Right cardiac atrium (tissue), 5 donors: ENCODE data around the gene RGMB. TPM values are rescaled to one million over a fixed set of nuclear protein-coding genes. Genes with fewer than 3 reads are reported as not detected.
A peak's percentile ranks its signal among the peaks of the same experiment; 100 is the strongest.

Experiments used
- ATAC-seq, 2 donors: fragments of 200-7000 bp; cut with Tn5 transposase; one replicate each; pipeline versions ENCODE4 v1.8.0 to v1.9.1; 2020; ENCODE audit warnings: moderate library complexity in 2 of 2, mild to moderate bottlenecking in 1 of 2
- DNase-seq, 3 donors: peaks; one replicate each; pipeline ENCODE4 v3.0.0-alpha.2; 2020
- H3K27ac ChIP-seq: one replicate; pipeline ENCODE4 v1.5.1; 2013; ENCODE audit warnings: mild to moderate bottlenecking, low read length, control low read depth, moderate library complexity
- H3K27me3 ChIP-seq: one replicate; pipeline ENCODE4 v1.6.1; 2013; ENCODE audit not compliant: control insufficient read depth, insufficient read depth
- H3K4me1 ChIP-seq: one replicate; pipeline ENCODE4 v1.6.1; 2013; ENCODE audit warnings: low read length; ENCODE audit not compliant: control insufficient read depth, insufficient read depth
- H3K4me3 ChIP-seq: one replicate; pipeline ENCODE4 v1.5.1; 2013; ENCODE audit warnings: low read length, control low read depth
- H3K9me3 ChIP-seq: one replicate; pipeline ENCODE4 v1.6.1; 2013; ENCODE audit warnings: low read length; ENCODE audit not compliant: control insufficient read depth
- WGBS: extraction: QIAGEN DNeasy Blood & Tissue Kit; methylation state at CpG from one replicate; pipeline ENCODE4 v1.1.7; 2013; 5-methylcytosine and 5-hydroxymethylcytosine counted together
- intact Hi-C, 4 donors: fragments of 100-400 bp; cut with DNase I; formaldehyde crosslinking; loops; one replicate each; pipeline versions ENCODE4 v1.11.0 to v1.14.0; 2022 to 2023
- polyA plus RNA-seq: library from polyadenylated mRNA; stranded (reverse); fragments of 200-250 nt; gene quantifications from one replicate; pipeline ENCODE4 v1.2.3, GENCODE V29; 2013
- total RNA-seq, 4 donors: library from RNA; stranded (reverse); fragmentation: NEBNext Ultra II Directional; extraction: Animal tissue kit (Norgen Biotek cat#: 25700); gene quantifications; one replicate each; pipeline ENCODE4 v1.2.1, GENCODE V29; 2021
- donor health status: healthy with polysubstance abuse.
- donor health status: DM: no; HTN: yes; CAD: no.
- donor health status: DM: no; HTN: no; CAD: no.
- donor health status: DM: no; HTN: yes; CAD: no; lungs with severe emphysema.
- donor health status: DM: yes; HTN: yes; CAD: no.

The RGMB gene
- total and polyA plus RNA-seq, 5 donors: 6.5 to 17.7 (median 16.0) TPM

- no peak overlapping the region for H3K4me3 ChIP-seq
Observed at GRCh38 chr5:98786191-98786853, 12.9 kb downstream of the RGMB start.

GRCh38 chr5:98787131-98787719, 13.8 kb downstream of the RGMB start:
- peak; percentile 41 to 79 for ATAC-seq

More at GRCh38 chr5:98786191-98786853, 12.9 kb downstream of the RGMB start:
- peak in 1 of 2 donors; percentile 39 for ATAC-seq
- no peak for DNase-seq
- Histone ChIP-seq H3K4me1 (peaks cover 4% of the 10 kb centered on the region), H3K27me3 (no peaks in the 10 kb centered on the region), H3K9me3 (no peaks in the 10 kb centered on the region), H3K27ac (no peak overlapping the region)
- intact Hi-C loops: no loop called here
- 46% methylated on average over 4 of the region's 4 CpGs for WGBS

GRCh38 chr5:98789029-98789428, 15.6 kb downstream of the RGMB start:
- peaks cover 3% of the 10 kb centered on the region for H3K4me1 ChIP-seq
- H3K27ac ChIP-seq: no peak overlapping the region
- WGBS: 96% methylated on average over 3 of the region's 3 CpGs
- H3K9me3 ChIP-seq: no peaks in the 10 kb centered on the region
- intact Hi-C loops: no loop called here
- ATAC-seq (no peak), DNase-seq (no peak)
- H3K4me3 ChIP-seq: no peak overlapping the region
- H3K27me3 ChIP-seq: no peaks in the 10 kb centered on the region

More at GRCh38 chr5:98787131-98787719, 13.8 kb downstream of the RGMB start:
- no peaks in the 10 kb centered on the region for H3K9me3 ChIP-seq
- intact Hi-C loops: no loop called here
- WGBS: 72% methylated on average over 5 of the region's 5 CpGs
- DNase-seq: no peak
- H3K4me1 ChIP-seq: peaks cover 4% of the 10 kb centered on the region
- no peak overlapping the region for H3K4me3 ChIP-seq
- H3K27me3 ChIP-seq: no peaks in the 10 kb centered on the region
- H3K27ac ChIP-seq: no peak overlapping the region

GRCh38 chr5:98791001-98791519, 17.6 kb downstream of the RGMB start:
- H3K4me1 ChIP-seq: peaks cover 2% of the 10 kb centered on the region
- no peak overlapping the region for H3K4me3 ChIP-seq
- H3K27me3 ChIP-seq: no peaks in the 10 kb centered on the region
- WGBS: 70% methylated on average over 7 of the region's 7 CpGs
- ATAC-seq (no peak), DNase-seq (no peak)
- intact Hi-C loops: no loop called here
- H3K27ac ChIP-seq: no peak overlapping the region
- no peaks in the 10 kb centered on the region for H3K9me3 ChIP-seq

- WGBS: 67% methylated on average over 7 of the region's 7 CpGs
- DNase-seq: no peak
- no peaks in the 10 kb centered on the region for H3K27me3 ChIP-seq
- intact Hi-C loops: no loop called here
- peaks cover 2% of the 10 kb centered on the region for H3K4me1 ChIP-seq
- no peak for ATAC-seq
- no peak overlapping the region for H3K4me3 ChIP-seq
- H3K27ac ChIP-seq: no peak overlapping the region
- H3K9me3 ChIP-seq: no peaks in the 10 kb centered on the region
Observed at GRCh38 chr5:98791898-98792580, 18.6 kb downstream of the RGMB start.

GRCh38 chr5:98793223-98793622, 19.8 kb downstream of the RGMB start:
- Histone ChIP-seq H3K4me1 (no peaks in the 10 kb centered on the region), H3K9me3 (no peaks in the 10 kb centered on the region), H3K27me3 (no peaks in the 10 kb centered on the region), H3K27ac (no peak overlapping the region), H3K4me3 (no peak overlapping the region)
- 98% methylated on average over 14 of the region's 14 CpGs for WGBS
- intact Hi-C loops: no loop called here
- DNase-seq: no peak
- ATAC-seq: no peak

- Histone ChIP-seq H3K27me3 (no peaks in the 10 kb centered on the region), H3K4me3 (no peak overlapping the region), H3K9me3 (no peaks in the 10 kb centered on the region), H3K27ac (no peak overlapping the region), H3K4me1 (no peaks in the 10 kb centered on the region)
- DNase-seq (no peak), ATAC-seq (no peak)
- intact Hi-C loops: no loop called here
- WGBS: 88% methylated on average over 7 of the region's 7 CpGs
Observed at GRCh38 chr5:98794001-98794400, 20.5 kb downstream of the RGMB start.

- ATAC-seq (no peak), DNase-seq (no peak)
- Histone ChIP-seq H3K4me3 (no peak overlapping the region), H3K9me3 (no peaks in the 10 kb centered on the region), H3K4me1 (no peaks in the 10 kb centered on the region), H3K27me3 (no peaks in the 10 kb centered on the region), H3K27ac (no peak overlapping the region)
- intact Hi-C loops: no loop called here
- 77% methylated on average over 9 of the region's 9 CpGs for WGBS
Observed at GRCh38 chr5:98794414-98795080, 21.1 kb downstream of the RGMB start.

GRCh38 chr5:98795243-98795642, 21.8 kb downstream of the RGMB start:
- intact Hi-C loops: no loop called here
- ATAC-seq (no peak), DNase-seq (no peak)
- WGBS: 82% methylated on average over 5 of the region's 5 CpGs
- no peak overlapping the region for H3K27ac ChIP-seq
- H3K4me1 ChIP-seq: no peaks in the 10 kb centered on the region
- no peaks in the 10 kb centered on the region for H3K9me3 ChIP-seq
- H3K27me3 ChIP-seq: no peaks in the 10 kb centered on the region
- H3K4me3 ChIP-seq: no peak overlapping the region

- no peak for DNase-seq
- Histone ChIP-seq H3K27ac (no peak overlapping the region), H3K4me1 (no peaks in the 10 kb centered on the region), H3K9me3 (no peaks in the 10 kb centered on the region), H3K27me3 (no peaks in the 10 kb centered on the region), H3K4me3 (no peak overlapping the region)
- peak; percentile 48 to 67 for ATAC-seq
- WGBS: 9% methylated on average over 7 of the region's 7 CpGs
- intact Hi-C loops: no loop called here
Observed at GRCh38 chr5:98796197-98796972, 22.9 kb downstream of the RGMB start.
